Activated CD8-positive, alpha-beta T cell treated with anti-CD3 and anti-CD28 coated beads for 36 hours (primary cell): ENCODE results near the gene CFAP54. TPM values are rescaled to one million over a fixed set of nuclear protein-coding genes. Genes with fewer than 3 reads are reported as not detected.

Source experiments
- ATAC-seq: fragments of 200-7000 bp; cut with Tn5 transposase; one replicate; pipeline ENCODE4 v1.10.0; 2021; ENCODE audit warnings: mild to moderate bottlenecking, moderate library complexity
- CTCF ChIA-PET: fragments of 350-600 bp; sonication (Branson Sonifier 250); formaldehyde crosslinking; loops from one replicate; lab custom pipeline; 2021; ENCODE audit warnings: antibody characterized with exemption; lab: Charles Lee
- POLR2A ChIA-PET: fragments of 350-600 bp; sonication (Branson Sonifier 250); formaldehyde crosslinking; loops from one replicate; lab custom pipeline; 2021; ENCODE audit warnings: antibody characterized with exemption; lab: Charles Lee
- DNase-seq: peaks from one replicate; pipeline ENCODE4 v3.0.0-alpha.2; 2020
- H3K27ac Mint-ChIP-seq: one replicate; pipeline ENCODE4 v1.8.0; 2021; ENCODE audit warnings: mild to moderate bottlenecking, mixed read lengths
- H3K27me3 Mint-ChIP-seq: one replicate; pipeline ENCODE4 v1.8.0; 2021; ENCODE audit warnings: mixed read lengths
- H3K36me3 Mint-ChIP-seq: one replicate; pipeline ENCODE4 v1.8.0; 2021; ENCODE audit warnings: low read depth, mixed read lengths
- H3K4me1 Mint-ChIP-seq: one replicate; pipeline ENCODE4 v1.8.0; 2021; ENCODE audit warnings: low read depth, mixed read lengths
- H3K4me3 Mint-ChIP-seq: one replicate; pipeline ENCODE4 v1.8.0; 2021; ENCODE audit warnings: mild to moderate bottlenecking, moderate library complexity, mixed read lengths
- H3K9me3 Mint-ChIP-seq: one replicate; pipeline ENCODE4 v1.8.0; 2021; ENCODE audit warnings: mixed read lengths
- CTCF ChIP-seq: fragments of 200-600 bp; IDR thresholded peaks from one replicate; pipeline ENCODE4 v1.8.0; 2022; ENCODE audit warnings: antibody characterized with exemption, mild to moderate bottlenecking
- intact Hi-C: fragments of 100-400 bp; cut with micrococcal nuclease; formaldehyde crosslinking; loops from one replicate; pipeline ENCODE4 v1.10.0; 2022
- total RNA-seq, 2 experiments: library from RNA; stranded (reverse); gene quantifications; one replicate each; pipeline ENCODE4 v1.2.3, GENCODE V29; 2021

The CFAP54 gene
- total RNA-seq, 2 experiments from 2014 or later, result 0.38 to 0.45 TPM

DNA sequence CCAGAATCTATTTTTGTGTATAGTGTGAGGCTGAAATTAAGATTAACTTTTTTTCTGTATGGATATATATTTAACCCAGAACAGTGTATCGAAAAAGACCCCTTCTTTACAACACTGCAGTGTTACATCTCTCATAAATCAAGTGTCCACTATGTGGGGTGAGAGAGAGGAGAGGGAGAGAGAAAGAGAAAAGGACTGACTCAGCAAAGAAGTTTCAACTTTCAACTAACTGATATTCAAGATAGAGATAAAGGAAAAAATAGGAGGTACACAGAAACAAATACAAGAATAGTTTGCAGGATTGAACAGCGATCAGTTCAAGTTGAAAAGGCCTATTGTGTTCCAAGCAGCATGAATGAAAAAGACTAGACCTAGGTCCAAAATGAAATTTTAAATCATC is 291.0 kb downstream of the CFAP54 start:
- TF ChIP-seq CTCF, result no peak
- Mint-ChIP-seq H3K36me3 (no peaks in the 10 kb centered on the region), H3K4me1 (no peaks in the 10 kb centered on the region), H3K27ac (no peak overlapping the region), H3K9me3 (no peaks in the 10 kb centered on the region), H3K27me3 (no peaks in the 10 kb centered on the region), H3K4me3 (no peak overlapping the region)
- intact Hi-C loops, result no loop called here
- no peak for DNase-seq
- ChIA-PET POLR2A (no interaction called here), CTCF (no interaction called here)
- ATAC-seq, result no peak

DNA sequence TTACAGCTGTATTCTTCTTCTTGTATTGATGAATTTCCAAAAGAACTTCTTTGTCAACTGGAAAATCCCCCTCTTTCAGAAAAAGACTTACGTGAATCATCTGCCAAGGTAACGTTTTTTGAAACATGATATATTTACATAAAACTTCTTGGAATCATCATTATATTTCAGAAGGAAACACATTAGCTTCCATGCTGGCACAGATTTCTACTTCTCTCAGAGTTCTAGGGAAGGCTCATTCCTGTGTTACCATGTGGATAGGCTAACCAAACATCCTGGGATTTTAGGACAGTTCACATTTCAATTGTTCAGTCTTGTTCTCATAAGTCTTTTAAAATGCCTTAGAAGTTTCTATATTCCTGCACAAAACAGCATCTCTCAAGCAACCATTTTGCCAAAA is 297.4 kb downstream of the CFAP54 start:
- H3K27me3 Mint-ChIP-seq, result no peaks in the 10 kb centered on the region
- no peaks in the 10 kb centered on the region for H3K9me3 Mint-ChIP-seq
- H3K27ac Mint-ChIP-seq, result no peak overlapping the region
- no peak for ATAC-seq
- intact Hi-C loops, result no loop called here
- no peaks in the 10 kb centered on the region for H3K36me3 Mint-ChIP-seq
- ChIA-PET CTCF (no interaction called here), POLR2A (no interaction called here)
- H3K4me3 Mint-ChIP-seq, result no peak overlapping the region
- DNase-seq, result no peak
- no peaks in the 10 kb centered on the region for H3K4me1 Mint-ChIP-seq
- TF ChIP-seq CTCF, result no peak

DNA sequence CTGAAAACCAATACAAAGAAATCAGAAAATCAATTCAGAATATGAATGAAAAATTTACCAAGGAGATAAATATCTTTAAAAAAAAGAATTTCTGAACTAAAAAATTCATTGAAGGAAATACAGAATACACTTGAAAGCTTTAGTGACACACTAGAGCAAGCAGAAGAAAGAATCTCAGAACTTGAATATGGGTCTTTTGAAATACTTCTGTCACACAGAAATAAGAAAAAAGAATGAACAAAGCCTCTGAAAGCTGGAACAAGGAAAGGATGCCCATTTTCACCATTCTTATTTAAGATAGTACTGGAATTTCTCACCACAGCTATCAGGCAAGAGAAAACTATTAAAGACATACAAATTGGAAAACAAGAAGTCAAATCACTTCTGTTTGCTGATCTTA is 314.6 kb downstream of the CFAP54 start:
- H3K27ac Mint-ChIP-seq, result no peak overlapping the region
- no peak overlapping the region for H3K4me3 Mint-ChIP-seq
- intact Hi-C loops, result no loop called here
- POLR2A ChIA-PET, result no interaction called here
- TF ChIP-seq CTCF, result no peak
- no peaks in the 10 kb centered on the region for H3K36me3 Mint-ChIP-seq
- ATAC-seq, result no peak
- CTCF ChIA-PET, result no interaction called here
- peaks cover 6% of the 10 kb centered on the region for H3K27me3 Mint-ChIP-seq
- DNase-seq, result no peak
- peaks cover 7% of the 10 kb centered on the region for H3K9me3 Mint-ChIP-seq
- H3K4me1 Mint-ChIP-seq, result no peaks in the 10 kb centered on the region

- POLR2A ChIA-PET, result no interaction called here
- intact Hi-C loops, result no loop called here
- no peak for TF ChIP-seq CTCF
Observed at GRCh38 chr12:96806272-96806671, 316.9 kb downstream of the CFAP54 start.

DNA sequence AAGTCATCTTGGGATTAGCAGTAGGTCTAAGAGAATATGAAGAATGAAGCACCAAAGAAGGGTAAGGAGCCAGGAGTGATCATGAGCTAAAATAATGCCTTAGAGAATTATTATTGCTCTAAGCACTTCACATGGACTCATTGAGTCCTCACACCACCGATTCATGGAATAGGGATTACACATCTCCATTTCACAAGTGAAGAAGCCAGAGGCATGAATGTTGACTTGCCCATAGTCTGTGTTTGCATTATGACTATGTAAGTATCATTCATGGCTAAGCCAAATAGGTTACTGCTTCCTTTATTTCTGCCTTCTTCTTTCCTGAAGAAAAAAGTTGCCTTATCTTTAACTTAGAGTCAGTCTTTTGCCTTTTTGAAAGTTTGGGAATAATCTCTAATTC is 318.4 kb downstream of the CFAP54 start:
- no peak for TF ChIP-seq CTCF
- intact Hi-C loops, result no loop called here
- POLR2A ChIA-PET, result no interaction called here
- Mint-ChIP-seq H3K27me3 (no peaks in the 10 kb centered on the region), H3K9me3 (peaks cover 7% of the 10 kb centered on the region), H3K4me1 (no peaks in the 10 kb centered on the region), H3K36me3 (no peaks in the 10 kb centered on the region), H3K4me3 (no peak overlapping the region), H3K27ac (no peak overlapping the region)
- CTCF ChIA-PET, result no interaction called here
- ATAC-seq, result no peak
- DNase-seq, result no peak

More at GRCh38 chr12:96806272-96806671, 316.9 kb downstream of the CFAP54 start:
- CTCF ChIA-PET, result no interaction called here
- Mint-ChIP-seq H3K27ac (no peak overlapping the region), H3K9me3 (peaks cover 7% of the 10 kb centered on the region), H3K4me1 (no peaks in the 10 kb centered on the region), H3K4me3 (no peak overlapping the region), H3K27me3 (no peaks in the 10 kb centered on the region), H3K36me3 (no peaks in the 10 kb centered on the region)
- ATAC-seq (no peak), DNase-seq (no peak)
